K562 (cell line): ENCODE results near the gene SLC35E1.

Source experiments
- MAFG ChIP-seq: fragments of 450-650 bp; conservative IDR thresholded peaks from 2 replicates; pipeline ENCODE4 v1.6.1; 2016; ENCODE audit warnings: missing genetic modification characterization, missing compliant biosample characterization
- TAF1 ChIP-seq: IDR thresholded peaks from 2 replicates; pipeline ENCODE4 v1.6.1; 2011; ENCODE audit warnings: mild to moderate bottlenecking, low read length, moderate library complexity; ENCODE audit not compliant: insufficient read depth, control insufficient read depth, severe bottlenecking; ENCODE audit errors: extremely low read depth
- ZNF589 ChIP-seq: fragments of 200-800 bp; sonication (Bioruptor generic); IDR thresholded peaks from 2 replicates; pipeline ENCODE4 v1.6.1; 2016; ENCODE audit warnings: low read depth, missing genetic modification characterization, missing compliant biosample characterization

GRCh38 chr19:16566161-16566560, 6.1 kb downstream of the SLC35E1 start:
- no peak for TF ChIP-seq ZNF589 (CRISPR knock-in tag)
- no peak for TF ChIP-seq MAFG (tag)
- no peak for TF ChIP-seq TAF1
